Endothelial cell of umbilical vein (primary cell): ENCODE data around the gene HSPB6. TPM values are rescaled to one million over a fixed set of nuclear protein-coding genes. Genes with fewer than 3 reads are reported as not detected.

Source experiments
- BruUV-seq: library from RNA; stranded (reverse); fragments of 400-500 nt; replicated peaks from 2 replicates; lab custom pipeline; 2021; lab: Mats Ljungman, UMichigan
- CTCF ChIA-PET: fragments of 300-600, 350-600 bp; sonication (Branson Sonifier 250); formaldehyde crosslinking; loops from one replicate; lab custom pipeline; 2021; ENCODE audit warnings: antibody characterized with exemption, inconsistent platforms; lab: Charles Lee
- POLR2A ChIA-PET: fragments of 300-600, 350-600 bp; sonication (Branson Sonifier 250); formaldehyde crosslinking; loops from one replicate; lab custom pipeline; 2021; ENCODE audit warnings: antibody characterized with exemption, inconsistent platforms; lab: Charles Lee
- DNase-seq: peaks from one replicate; pipeline ENCODE4 v3.0.0-alpha.2; 2011; ENCODE audit warnings: low read depth, low spot score
- FAIRE-seq: peaks from 2 replicates; lab custom pipeline; 2011; peaks lifted over from hg19 to GRCh38; lab: Jason Lieb, UNC
- H2AFZ ChIP-seq: 2 replicates; pipeline ENCODE4 v1.6.0; 2012; ENCODE audit warnings: low read depth, low read length, control low read depth, inconsistent platforms
- H3K27ac ChIP-seq: 2 replicates; pipeline ENCODE4 v1.5.1; 2011; ENCODE audit warnings: low read depth, mild to moderate bottlenecking, control low read depth, low read length, moderate library complexity; ENCODE audit not compliant: insufficient read depth
- H3K27me3 ChIP-seq, 2 experiments: 2 replicates each; pipeline versions ENCODE4 v1.6.0 to v1.6.1; 2011; ENCODE audit warnings: low read length in 2 of 2, mixed read lengths in 1 of 2; ENCODE audit not compliant: control insufficient read depth in 2 of 2, insufficient read depth in 2 of 2
- H3K36me3 ChIP-seq, 2 experiments: 2 replicates in 1 of 2; 3 replicates in 1 of 2; pipeline ENCODE4 v1.5.1; 2011; ENCODE audit warnings: low read length in 2 of 2, mild to moderate bottlenecking in 1 of 2, moderate library complexity in 1 of 2; ENCODE audit not compliant: control insufficient read depth in 2 of 2, insufficient read depth in 2 of 2; ENCODE audit errors: extremely low read depth in 1 of 2
- H3K4me1 ChIP-seq: 3 replicates; pipeline ENCODE4 v1.5.1; 2011; ENCODE audit warnings: mild to moderate bottlenecking, low read length; ENCODE audit not compliant: control insufficient read depth, insufficient read depth; ENCODE audit errors: extremely low read depth
- H3K4me2 ChIP-seq: 2 replicates; pipeline ENCODE4 v1.6.1; 2011; ENCODE audit warnings: low read length, control low read depth, mixed read lengths; ENCODE audit not compliant: insufficient read depth
- H3K4me3 ChIP-seq, 3 experiments: fragments of 200-600 bp in 1 of 3; sonication (generic), shearing (Covaris generic) in 1 of 3; replicated peaks in 1 of 3; 2 replicates each; pipeline ENCODE4 v1.5.1; 2011 to 2016; ENCODE audit warnings: control low read depth in 3 of 3, low read length in 3 of 3, mild to moderate bottlenecking in 2 of 3, inconsistent platforms in 1 of 3, low read depth in 1 of 3, moderate library complexity in 1 of 3; ENCODE audit not compliant: insufficient read depth in 1 of 3
- H3K79me2 ChIP-seq: 2 replicates; pipeline ENCODE4 v1.6.0; 2012; ENCODE audit warnings: low read length, inconsistent platforms; ENCODE audit not compliant: control insufficient read depth, insufficient read depth
- H3K9ac ChIP-seq: replicated peaks from 2 replicates; pipeline ENCODE3; 2011; ENCODE audit warnings: low read length, control low read depth; ENCODE audit not compliant: insufficient read depth; ENCODE audit errors: extremely low read depth
- H3K9me1 ChIP-seq: replicated peaks from 3 replicates; pipeline ENCODE4 v1.6.0; 2011; ENCODE audit warnings: mild to moderate bottlenecking, low read length; ENCODE audit not compliant: control insufficient read depth, insufficient read depth; ENCODE audit errors: extremely low read depth
- H3K9me3 ChIP-seq: replicated peaks from 2 replicates; pipeline ENCODE4 v1.5.1; 2012; ENCODE audit warnings: low read length, inconsistent platforms; ENCODE audit not compliant: control insufficient read depth, insufficient read depth
- H4K20me1 ChIP-seq: replicated peaks from 2 replicates; pipeline ENCODE3; 2011; ENCODE audit warnings: mild to moderate bottlenecking, low read length; ENCODE audit not compliant: control insufficient read depth, insufficient read depth; ENCODE audit errors: extremely low read depth
- EZH2 ChIP-seq: IDR thresholded peaks from 2 replicates; pipeline ENCODE4 v1.6.1; 2012; ENCODE audit warnings: borderline replicate concordance, low read depth, mild to moderate bottlenecking, moderate library complexity, low read length, inconsistent platforms; ENCODE audit not compliant: severe bottlenecking
- FOS ChIP-seq: IDR thresholded peaks from 2 replicates; pipeline ENCODE4 v1.6.1; 2011; ENCODE audit warnings: mild to moderate bottlenecking, low read length, moderate library complexity, borderline replicate concordance; ENCODE audit not compliant: insufficient read depth
- GATA2 ChIP-seq: IDR thresholded peaks from 2 replicates; pipeline ENCODE4 v1.7.0; 2011; ENCODE audit warnings: low read depth, mild to moderate bottlenecking, moderate library complexity, mixed read lengths, low read length; ENCODE audit not compliant: insufficient read length, insufficient read depth
- JUN ChIP-seq: IDR thresholded peaks from 2 replicates; pipeline ENCODE4 v1.6.1; 2011; ENCODE audit warnings: borderline replicate concordance, low read depth; ENCODE audit not compliant: insufficient read length, insufficient read depth
- MYC ChIP-seq: IDR thresholded peaks from one replicate; pipeline ENCODE4 v1.6.1; 2011; ENCODE audit warnings: mild to moderate bottlenecking, low read depth, low read length
- POLR2A ChIP-seq: IDR thresholded peaks from 2 replicates; pipeline ENCODE4 v1.6.1; 2012; ENCODE audit warnings: low read depth, mild to moderate bottlenecking, control low read depth, low read length
- POLR2AphosphoS5 ChIP-seq: IDR thresholded peaks from 2 replicates; pipeline ENCODE4 v1.6.1; 2012; ENCODE audit warnings: low read depth, mild to moderate bottlenecking, control low read depth, low read length, moderate library complexity; ENCODE audit not compliant: insufficient read depth
- dilution Hi-C: fragments of 300-500 bp; cut with MboI; formaldehyde crosslinking; loops from one replicate; pipeline ENCODE4 v1.15.0; 2019; ENCODE audit warnings: low sequenced_read_pairs; ENCODE audit not compliant: extremely low pct_ligation_motif_present
- intact Hi-C: fragments of 100-400 bp; cut with micrococcal nuclease; formaldehyde crosslinking; loops from one replicate; pipeline ENCODE4 v1.10.0; 2022
- polyA plus RNA-seq, 4 experiments: library from polyadenylated mRNA; depleted of rRNA in 3 of 4; stranded (reverse) in 3 of 4; unstranded in 1 of 4; fragments of >200 nt; gene quantifications; 2 replicates each; pipeline versions ENCODE4 v1.2.1 to v1.2.3, GENCODE V29; 2011 to 2012; ENCODE audit warnings: missing spikeins in 1 of 4
- total RNA-seq: library from RNA; stranded (reverse); gene quantifications from 2 replicates; pipeline ENCODE4 v1.2.3, GENCODE V29; 2021
- TF ChIP-seq, protein P1 (sequence below), 2 donors: IDR thresholded peaks; 1 replicate in 1 of 2; 2 replicates in 1 of 2; pipeline ENCODE4 v1.5.1; 2011; ENCODE audit warnings: low read length in 2 of 2, mild to moderate bottlenecking in 2 of 2, moderate library complexity in 2 of 2, control low read depth in 1 of 2, inconsistent platforms in 1 of 2, low read depth in 1 of 2; ENCODE audit not compliant: insufficient read depth in 1 of 2; ENCODE audit errors: extremely low read depth in 1 of 2
- TF ChIP-seq, protein P2 (sequence below): IDR thresholded peaks from 2 replicates; pipeline ENCODE4 v1.6.1; 2011; ENCODE audit not compliant: insufficient read depth, insufficient read length

HSPB6 gene
- total and polyA plus RNA-seq, 2 donors (not counting 3 experiments of a cell fraction or from before 2014, with no cell fraction given), result 3.4 to 6.2 TPM

DNA sequence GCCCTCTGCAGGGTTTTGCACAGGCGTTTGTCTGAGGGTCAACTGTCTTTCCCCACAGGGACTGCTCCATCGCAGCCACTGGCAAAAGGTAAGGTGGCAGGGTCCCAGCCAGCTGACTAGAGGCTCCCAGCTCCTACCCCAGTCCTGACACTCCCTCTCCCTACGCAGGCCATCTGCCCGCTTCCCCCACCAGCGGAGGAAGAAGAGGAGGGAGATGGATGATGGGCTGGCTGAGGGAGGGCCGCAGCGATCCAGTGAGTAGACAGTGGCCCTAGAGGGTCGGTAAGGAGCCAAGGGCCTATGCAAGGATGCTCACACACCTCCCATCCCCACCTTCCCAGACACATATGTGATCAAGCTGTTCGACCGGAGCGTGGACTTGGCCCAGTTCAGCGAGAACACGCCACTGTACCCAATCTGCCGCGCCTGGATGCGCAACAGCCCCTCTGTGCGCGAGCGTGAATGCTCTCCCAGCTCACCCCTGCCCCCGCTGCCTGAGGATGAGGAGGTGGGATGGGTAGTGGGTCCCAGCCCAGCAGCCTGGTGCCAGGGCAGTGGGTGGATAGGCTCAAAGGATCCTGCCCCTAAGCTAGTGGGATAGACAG lies 4.0 kb downstream of the HSPB6 start:
- ChIA-PET CTCF (no interaction called here), POLR2A (no interaction called here)
- DNase-seq (no peak), FAIRE-seq (no peak)
- Histone ChIP-seq H3K9me3 (no peaks in the 10 kb centered on the region), H3K79me2 (peaks cover 12% of the 10 kb centered on the region), H4K20me1 (no peaks in the 10 kb centered on the region), H3K4me2 (no peak overlapping the region), H2AFZ (no peak overlapping the region), H3K36me3 (peaks cover 0 to 13% of the 10 kb centered on the region in 2 experiments), H3K9ac (no peak overlapping the region), H3K4me3 (no peak overlapping the region), H3K4me1 (peaks cover 20% of the 10 kb centered on the region), H3K27ac (no peak overlapping the region), H3K27me3 (no peaks in the 10 kb centered on the region), H3K9me1 (no peaks in the 10 kb centered on the region)
- intact Hi-C loops (no loop called here), dilution Hi-C loops (no loop called here)
- BruUV-seq, result no TSS peak
- no peak for TF ChIP-seq MYC
- TF ChIP-seq, protein P1, sequence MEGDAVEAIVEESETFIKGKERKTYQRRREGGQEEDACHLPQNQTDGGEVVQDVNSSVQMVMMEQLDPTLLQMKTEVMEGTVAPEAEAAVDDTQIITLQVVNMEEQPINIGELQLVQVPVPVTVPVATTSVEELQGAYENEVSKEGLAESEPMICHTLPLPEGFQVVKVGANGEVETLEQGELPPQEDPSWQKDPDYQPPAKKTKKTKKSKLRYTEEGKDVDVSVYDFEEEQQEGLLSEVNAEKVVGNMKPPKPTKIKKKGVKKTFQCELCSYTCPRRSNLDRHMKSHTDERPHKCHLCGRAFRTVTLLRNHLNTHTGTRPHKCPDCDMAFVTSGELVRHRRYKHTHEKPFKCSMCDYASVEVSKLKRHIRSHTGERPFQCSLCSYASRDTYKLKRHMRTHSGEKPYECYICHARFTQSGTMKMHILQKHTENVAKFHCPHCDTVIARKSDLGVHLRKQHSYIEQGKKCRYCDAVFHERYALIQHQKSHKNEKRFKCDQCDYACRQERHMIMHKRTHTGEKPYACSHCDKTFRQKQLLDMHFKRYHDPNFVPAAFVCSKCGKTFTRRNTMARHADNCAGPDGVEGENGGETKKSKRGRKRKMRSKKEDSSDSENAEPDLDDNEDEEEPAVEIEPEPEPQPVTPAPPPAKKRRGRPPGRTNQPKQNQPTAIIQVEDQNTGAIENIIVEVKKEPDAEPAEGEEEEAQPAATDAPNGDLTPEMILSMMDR (IDR thresholded peaks at IDR 0.05; ENCODE audit: extremely low read depth in 1 of 2, insufficient read depth in 1 of 2, low read depth in 1 of 2, low read length in 2 of 2), result no peak
- no peak for TF ChIP-seq FOS
- no peak for TF ChIP-seq POLR2AphosphoS5
- TF ChIP-seq EZH2, result no peak
- no peak for TF ChIP-seq JUN
- no peak for TF ChIP-seq POLR2A
- TF ChIP-seq, protein P2, sequence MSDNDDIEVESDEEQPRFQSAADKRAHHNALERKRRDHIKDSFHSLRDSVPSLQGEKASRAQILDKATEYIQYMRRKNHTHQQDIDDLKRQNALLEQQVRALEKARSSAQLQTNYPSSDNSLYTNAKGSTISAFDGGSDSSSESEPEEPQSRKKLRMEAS, result no peak
- TF ChIP-seq GATA2, result no peak
